NCI-H1694 treated with DMSO at 0.1 percent for 48 hours (cell line): ENCODE results near the gene CORT.
A peak's percentile ranks its signal among the peaks of the same experiment; 100 is the strongest.

Experiments
- DNase-seq: peaks from one replicate; lab custom pipeline; 2025; lab: John Stamatoyannopoulos, UW

The CORT gene

DNA sequence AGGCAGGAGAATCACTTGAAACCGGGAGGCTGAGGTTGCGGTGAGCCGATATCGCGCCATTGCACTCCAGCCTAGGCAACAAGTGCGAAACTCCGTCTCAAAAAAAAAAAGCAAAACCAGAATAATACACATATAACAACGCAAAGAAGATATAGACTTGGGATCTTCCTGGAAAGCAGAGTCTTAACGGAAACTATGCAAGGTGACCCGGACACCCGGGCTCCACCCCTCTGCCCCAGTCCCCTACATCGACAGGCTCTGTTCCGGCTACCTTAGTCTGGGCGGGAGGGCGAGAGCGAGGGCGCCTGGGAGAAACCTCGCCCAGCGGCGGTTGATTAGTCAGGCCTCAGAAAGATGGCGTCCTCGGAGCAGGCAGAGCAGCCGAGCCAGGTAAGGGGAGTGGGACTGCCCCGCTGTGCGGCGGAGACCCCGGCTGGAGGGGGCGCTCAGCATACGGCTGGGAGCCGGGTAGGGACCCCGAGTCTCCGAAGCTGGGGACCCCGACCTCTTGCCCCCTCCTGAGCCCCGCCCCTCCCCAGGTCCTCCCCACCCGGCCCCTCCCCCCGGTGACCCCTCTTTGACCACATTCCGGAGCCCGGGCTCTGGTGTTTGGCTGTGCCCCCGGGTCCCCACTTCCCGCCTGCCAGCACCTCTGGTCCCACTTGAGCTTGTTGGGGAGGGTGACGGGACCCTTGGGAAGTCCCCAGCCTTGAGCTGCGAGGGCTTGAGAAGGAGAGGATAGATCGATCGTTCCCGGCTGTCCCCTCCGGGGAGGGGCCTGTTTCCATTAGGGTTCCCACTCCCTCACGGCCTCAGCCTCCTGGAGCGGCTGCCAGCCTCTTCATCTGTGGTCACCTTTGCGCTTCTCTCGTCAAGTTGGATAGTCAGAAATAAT is 25.0 kb downstream of the CORT start, which contains the start of gene PEX14:
Gene PEX14 (plus strand): TSS at position 338 of the 895 bp plus-strand sequence. CDS start 17 bp downstream, at position 355.
- DNase-seq = peak; percentile 74

DNA sequence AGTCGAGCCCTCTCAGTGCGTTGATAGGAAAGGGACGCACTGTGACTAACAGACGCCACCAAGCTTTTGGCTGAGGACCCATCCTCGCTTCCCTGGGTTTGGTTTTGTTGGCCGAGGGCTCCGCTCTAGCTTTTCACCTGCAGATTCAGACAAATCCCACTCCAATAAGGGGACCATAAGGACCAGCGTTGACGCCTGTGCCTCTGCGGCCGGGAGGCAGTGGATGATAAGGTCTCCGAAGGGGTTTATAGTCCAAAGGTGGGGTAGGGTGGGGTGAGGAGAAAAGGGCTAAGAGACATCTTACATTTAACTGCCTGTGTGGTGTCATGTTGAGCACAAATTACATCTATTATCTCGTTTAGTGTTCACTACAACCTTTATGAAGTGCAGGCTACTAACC is 25.7 kb downstream of the CORT start:
- DNase-seq = no peak

DNA sequence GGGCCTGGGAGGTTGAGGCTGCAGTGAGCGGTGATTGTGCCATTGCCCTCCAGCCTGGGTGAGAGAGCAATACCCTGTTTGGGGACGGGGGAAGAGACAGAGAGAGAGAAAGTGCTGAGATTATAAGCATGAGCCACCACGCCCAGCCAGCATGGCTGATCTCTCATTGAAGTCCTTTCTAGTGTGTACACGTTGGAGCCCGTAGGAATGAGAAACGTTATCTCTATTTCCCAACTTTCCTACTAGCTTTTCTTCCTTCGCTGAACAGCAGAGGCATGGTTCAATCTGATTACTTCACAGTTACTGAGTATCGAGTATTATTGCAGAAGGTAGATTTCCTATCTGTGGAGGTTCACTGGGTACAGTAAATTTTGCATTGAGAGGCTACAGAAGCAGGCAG is 29.5 kb downstream of the CORT start:
- no peak for DNase-seq

DNA sequence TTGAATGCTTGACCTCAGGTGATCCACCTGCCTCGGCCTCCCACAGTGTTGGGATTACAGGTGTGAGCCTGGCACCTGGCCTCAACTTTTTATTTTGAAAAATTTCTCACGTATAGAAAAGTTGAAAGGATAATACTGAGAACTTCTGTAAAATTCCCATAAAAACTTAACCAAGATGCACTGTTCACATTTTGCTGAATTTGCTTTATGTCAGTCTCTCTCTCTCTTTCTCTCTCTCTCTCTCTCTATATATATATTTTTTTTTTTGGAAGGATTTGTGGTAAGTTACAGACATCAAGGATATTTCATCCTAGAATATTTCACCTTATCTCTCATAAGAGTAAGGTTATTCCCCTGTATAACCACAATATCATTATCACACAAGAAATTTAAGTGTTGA is 30.8 kb downstream of the CORT start:
- no peak for DNase-seq

DNA sequence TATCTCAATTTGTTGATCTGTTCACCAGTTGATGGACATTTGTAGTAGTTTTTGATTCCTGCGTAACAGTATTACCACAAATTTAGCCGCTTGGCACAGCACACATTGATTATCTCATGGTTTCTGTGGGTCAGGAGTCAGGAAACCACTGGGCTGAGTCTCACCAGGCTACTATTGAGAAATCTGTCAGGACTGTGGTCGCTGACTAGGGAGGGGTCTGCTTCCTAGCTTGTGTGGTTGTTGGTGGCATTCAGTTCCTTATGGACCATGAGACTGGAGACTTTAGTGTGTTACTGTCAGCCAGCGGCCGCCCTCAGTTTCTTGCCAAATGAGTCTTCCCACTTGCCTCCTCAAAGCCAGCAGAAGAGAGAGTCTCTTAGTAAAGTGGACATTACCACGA is 34.7 kb downstream of the CORT start:
- DNase-seq = no peak

DNA sequence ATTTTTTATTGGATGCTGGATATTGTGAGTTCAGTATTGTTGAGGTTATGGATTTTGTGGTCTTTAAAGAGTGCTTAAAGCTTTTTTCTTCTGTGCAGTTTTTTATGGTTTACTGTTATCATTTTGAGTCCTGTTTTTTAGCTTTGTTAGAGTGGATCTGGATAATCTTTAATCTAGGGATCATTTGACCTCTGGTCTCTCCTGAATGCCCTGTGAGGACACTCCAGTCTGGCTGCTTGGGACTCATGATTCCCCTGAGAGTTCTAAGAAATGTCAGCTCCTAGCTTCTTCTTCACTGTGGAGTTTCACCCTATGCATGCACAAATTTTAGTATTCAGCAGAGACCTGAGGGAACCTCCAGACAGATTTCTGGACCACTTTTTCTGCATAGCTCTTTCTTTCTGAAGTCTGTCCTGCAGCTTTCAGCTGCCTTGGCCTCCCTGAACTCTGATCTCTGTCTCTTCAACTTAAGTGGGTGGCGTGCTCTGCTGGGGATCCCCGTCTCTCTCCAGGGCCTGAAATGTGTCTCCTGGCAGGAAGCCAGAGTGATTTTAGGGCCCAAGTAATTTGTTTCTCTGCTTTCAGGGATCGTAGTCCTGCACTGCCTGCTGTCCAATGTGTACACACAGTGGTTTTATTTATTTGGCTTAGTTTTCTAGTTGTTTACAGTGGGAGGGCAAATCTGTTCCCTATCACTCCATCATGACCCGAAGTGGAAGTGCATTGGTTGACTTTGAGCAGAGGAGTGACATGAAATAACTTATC is 39.6 kb downstream of the CORT start:
- no peak for DNase-seq

DNA sequence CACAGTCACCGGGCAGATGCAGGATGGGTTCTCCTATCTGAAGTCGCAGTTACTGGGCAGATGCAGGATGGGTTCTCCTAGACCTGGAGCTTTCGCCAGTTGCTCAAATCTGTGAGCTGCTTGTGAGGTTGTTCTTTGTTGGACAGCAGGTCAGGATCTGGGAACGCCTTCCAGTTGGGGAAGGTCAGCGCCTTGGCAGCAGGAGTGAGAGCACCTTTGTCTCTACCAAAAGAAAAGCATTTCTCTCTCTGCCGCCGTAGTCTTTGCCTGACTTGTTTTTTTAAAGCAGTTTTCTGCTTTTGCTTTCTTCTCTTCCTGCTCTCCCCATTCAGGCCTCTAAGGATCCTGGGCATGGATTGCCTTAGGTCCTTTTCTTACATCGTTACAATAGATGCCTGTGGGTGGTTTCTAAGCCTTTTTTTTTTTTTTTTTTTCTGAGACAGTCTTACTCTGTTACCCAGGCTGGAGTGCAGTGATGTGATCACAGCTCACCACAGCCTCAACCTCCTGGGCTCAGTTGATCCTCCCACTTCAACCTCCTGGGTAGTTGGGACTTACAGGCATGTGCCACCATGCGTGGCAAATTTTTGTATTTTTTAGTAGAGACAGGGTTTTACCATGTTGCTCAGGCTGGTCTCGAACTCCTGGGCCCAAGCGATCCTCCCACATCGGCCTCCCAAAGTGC is 40.6 kb downstream of the CORT start:
- DNase-seq = no peak

DNA sequence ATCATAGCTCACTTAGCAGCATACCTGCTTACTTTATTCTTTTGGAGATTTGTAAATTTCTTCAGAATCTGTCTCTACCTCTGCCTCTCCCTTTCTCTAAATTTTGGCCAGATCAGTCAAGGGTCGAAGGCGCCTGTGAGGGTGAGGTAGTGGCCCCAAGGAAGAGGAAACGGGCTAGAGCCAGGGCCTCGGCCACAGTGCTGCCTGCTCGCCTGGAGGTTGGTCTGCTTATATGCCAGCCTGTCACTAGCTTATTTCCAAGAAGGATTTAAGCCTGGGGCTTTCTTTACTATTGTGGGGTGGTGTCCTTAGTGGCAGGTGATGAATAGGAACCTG is 44.6 kb downstream of the CORT start:
- no peak for DNase-seq

DNA sequence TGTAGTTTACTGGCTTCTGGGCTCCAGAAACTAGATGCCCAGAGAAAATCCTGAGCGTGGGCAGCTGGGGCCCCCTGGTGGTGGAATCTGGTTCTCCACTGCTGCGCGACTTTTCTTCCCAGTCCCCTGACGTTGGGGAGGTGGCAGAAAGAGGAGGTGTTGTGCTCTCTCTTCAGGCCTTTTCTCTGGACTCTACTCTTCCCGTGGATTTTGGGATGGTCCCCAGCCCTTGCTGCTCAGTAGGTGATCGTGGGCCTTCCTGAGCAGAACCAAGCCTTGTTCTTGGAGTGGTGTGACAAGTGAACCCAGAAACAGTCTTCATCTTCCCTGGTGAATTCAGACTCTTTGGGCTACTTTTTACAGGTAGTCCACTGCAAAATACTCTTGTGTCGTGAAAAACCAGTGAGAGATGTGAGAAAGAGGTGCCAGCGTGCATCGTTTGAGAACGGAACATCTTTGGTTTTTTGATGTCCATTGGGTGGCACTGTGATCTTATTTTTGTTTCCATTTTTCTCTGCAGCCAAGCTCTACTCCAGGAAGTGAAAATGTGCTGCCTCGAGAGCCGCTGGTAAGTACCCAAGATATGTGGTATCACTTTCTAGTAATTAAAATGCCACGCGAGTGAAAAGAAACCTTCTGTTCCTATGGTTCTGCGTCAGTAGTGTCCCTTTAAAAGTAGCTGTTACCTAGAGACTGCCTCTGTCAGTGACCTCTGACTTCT is 45.1 kb downstream of the CORT start:
- DNase-seq = peak; percentile 41

DNA sequence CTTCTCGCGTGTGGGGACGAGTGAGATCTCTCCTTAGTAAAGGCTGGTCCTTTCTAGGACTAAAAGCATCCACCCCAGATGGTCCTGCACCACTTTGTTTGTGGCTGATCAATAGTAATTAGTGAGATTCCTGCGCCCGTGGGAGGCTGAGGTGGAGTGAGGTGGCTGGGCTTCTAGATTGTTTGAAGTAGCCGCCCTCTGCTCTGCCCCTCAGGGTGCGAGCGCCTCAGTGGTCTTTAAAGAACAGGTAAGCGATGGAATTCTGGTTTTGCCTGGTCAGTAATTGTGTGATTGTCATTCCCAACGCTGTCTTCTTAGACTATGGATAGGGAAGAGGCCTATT is 45.6 kb downstream of the CORT start:
- no peak for DNase-seq

DNA sequence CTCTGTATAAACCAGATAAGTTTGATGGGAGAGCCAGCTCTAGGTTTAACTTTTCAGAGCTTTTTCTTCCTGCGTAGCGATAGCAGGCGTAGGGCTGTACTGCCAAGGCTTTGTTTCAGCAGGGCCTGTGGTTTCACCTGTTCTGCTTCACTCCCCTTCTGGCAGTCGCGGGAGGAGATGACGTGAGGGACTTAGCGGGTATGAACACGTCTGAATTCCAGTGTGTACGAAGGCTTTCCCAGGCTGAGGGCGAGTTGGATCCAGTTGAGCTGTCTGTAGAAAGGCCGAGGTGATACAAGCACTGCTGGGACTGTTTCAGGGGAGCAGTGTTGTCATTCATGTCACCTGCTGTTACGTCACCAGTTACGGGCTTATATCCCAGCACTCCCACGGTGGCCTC is 46.1 kb downstream of the CORT start:
- no peak for DNase-seq

DNA sequence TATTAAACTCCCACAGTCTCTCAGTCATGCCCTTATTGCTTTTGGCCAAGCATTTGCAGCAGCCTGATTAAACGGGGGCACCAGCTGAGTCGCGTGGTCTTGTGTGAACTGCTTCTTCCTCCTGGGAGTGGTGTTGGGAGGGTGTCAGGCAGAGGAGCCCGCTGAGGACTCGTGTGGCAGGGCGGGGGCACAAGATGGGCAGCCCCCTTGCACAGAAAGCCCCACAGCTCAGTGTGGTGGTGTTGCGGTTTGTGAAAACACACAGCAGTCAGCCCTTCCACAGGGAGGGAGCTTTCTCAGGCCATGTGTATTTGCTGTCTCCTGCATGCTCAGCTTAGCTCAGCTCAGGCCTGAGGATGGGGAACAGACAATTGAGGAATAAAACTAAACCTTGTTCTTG is 47.3 kb downstream of the CORT start:
- DNase-seq = no peak

DNA sequence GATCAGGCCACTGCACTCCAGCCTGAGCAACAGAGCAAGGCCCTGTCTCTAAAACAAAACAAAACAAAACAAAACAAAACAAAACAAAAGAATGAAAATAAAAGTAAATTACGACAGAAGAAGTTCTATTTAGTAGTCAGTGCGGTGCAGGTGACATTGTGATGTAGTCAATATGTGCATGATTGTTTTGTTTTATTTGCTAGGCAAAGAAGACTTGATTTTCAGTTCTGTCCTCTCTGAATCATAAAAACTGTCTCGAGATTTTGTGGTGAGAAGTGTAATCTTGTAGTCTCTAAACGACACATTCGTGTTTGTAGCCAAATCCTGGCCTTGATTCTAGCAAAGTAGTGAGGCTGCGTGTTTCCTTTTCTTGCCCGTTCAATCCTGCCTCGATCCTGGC is 48.4 kb downstream of the CORT start:
- no peak for DNase-seq
